Stimulated activated naive CD8-positive, alpha-beta T cell treated with anti-CD3 and anti-CD28 coated beads, Interleukin-15, Interleukin-2, amounts not matched to agents 100 U/mL and 50 U/mL, for 24 hours (primary cell): Measurements from ENCODE around the gene CCDC91.

Experiments used
- ATAC-seq: fragments of 150-1000 bp; cut with Tn5 transposase; one replicate; pipeline ENCODE4 v1.10.0; 2021
- DNase-seq: peaks from one replicate; pipeline ENCODE4 v3.0.0; 2021

The CCDC91 gene

DNA sequence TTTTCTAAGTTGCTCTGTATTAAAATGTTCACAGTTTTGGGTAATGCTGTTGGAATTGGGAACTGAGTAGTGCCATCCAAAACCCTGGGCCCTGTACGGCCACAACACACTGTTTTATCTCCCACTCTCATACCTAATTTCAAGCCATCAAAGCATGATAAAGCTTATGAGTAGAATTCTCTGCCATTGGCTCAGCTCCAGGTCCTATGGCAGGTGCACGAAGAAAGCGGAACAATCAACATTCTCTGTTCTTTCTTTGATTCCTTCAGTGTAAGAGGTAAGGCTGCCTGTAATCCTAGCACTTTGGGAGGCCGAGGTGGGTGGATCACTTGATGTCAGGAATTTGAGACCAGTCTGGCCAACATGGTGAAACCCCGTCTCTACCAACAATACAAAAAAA is 394.9 kb downstream of the CCDC91 start:
- ATAC-seq: no peak
- DNase-seq: no peak

- no peak for ATAC-seq
- no peak for DNase-seq
These were observed 396.2 kb downstream of the CCDC91 start for GRCh38 chr12:28586481-28586880.

GRCh38 chr12:28591831-28592230 is 401.6 kb downstream of the CCDC91 start:
- ATAC-seq (no peak), DNase-seq (no peak)
